Measurements from ENCODE around the gene HOXD13.

Gene HOXD13

DNA sequence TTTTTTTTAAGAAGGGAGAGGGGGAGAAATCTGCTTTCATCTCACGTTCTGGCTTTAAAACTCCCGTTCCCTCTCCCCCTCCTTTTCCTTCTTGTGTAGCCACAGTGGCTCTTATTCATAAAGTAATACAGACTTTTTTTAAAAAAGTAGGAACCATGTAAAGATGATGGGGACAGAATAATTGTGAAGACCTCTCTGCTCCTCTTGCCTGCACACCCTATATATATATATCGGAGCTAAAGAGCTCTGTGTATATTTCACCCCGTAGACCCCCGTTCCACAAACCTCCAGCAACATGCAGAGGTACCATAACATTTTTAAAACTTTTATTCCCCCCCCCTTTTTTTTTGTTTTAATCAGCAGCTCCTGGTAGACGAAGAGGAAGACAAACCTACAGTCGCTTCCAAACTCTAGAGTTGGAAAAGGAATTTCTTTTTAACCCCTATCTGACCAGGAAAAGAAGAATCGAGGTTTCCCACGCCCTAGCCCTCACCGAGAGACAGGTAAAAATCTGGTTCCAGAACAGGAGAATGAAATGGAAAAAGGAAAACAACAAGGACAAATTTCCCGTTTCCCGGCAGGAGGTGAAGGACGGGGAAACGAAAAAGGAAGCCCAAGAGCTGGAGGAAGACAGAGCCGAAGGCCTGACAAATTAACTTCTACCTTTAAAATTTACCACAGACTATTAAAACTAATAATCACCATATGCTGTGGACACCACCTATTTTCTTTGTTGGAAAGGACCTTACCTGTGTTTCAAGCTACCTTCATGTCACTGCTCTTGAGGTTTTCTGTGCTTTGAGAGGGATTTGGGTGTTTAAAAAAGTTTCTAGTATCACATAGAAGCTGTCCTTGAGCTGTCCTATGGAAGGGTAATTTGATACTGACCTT, 38.7 kb downstream of the HOXD13 start:
- H3K4me1 Mint-ChIP-seq (ENCODE audit: low read depth) = peaks cover 9% of the 10 kb centered on the region
- H3K36me3 Mint-ChIP-seq (ENCODE audit: low read depth) = peaks cover 1% of the 10 kb centered on the region
- H3K4me3 Mint-ChIP-seq = peak overlapping the region; percentile 48
- no peak for DNase-seq (ENCODE audit: low spot score)
- peak overlapping the region; percentile 80 for H3K27ac Mint-ChIP-seq
- peaks cover 85% of the 10 kb centered on the region for H3K27me3 Mint-ChIP-seq (ENCODE audit: low read depth)
- H3K9me3 Mint-ChIP-seq = no peaks in the 10 kb centered on the region

DNA sequence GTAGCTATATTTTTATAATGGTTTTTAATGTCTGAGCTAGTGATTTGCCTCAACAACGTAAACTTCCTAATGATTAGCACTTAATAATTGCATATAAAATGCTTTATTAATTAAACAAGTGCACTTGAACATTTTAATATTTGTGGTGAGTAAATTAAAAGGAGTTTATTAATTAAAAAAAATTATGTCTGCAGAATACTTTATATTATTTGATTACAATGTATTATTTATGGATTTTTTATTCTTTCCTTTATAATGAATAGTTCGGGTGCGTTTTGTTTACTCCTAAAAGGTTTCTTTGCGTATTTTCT, 39.3 kb downstream of the HOXD13 start:
- no peak for DNase-seq (ENCODE audit: low spot score)
- H3K36me3 Mint-ChIP-seq (ENCODE audit: low read depth) = peaks cover 1% of the 10 kb centered on the region
- no peak overlapping the region for H3K27ac Mint-ChIP-seq
- H3K4me3 Mint-ChIP-seq = no peak overlapping the region
- H3K9me3 Mint-ChIP-seq = no peaks in the 10 kb centered on the region
- H3K27me3 Mint-ChIP-seq (ENCODE audit: low read depth) = peaks cover 84% of the 10 kb centered on the region
- H3K4me1 Mint-ChIP-seq (ENCODE audit: low read depth) = peaks cover 9% of the 10 kb centered on the region

DNA sequence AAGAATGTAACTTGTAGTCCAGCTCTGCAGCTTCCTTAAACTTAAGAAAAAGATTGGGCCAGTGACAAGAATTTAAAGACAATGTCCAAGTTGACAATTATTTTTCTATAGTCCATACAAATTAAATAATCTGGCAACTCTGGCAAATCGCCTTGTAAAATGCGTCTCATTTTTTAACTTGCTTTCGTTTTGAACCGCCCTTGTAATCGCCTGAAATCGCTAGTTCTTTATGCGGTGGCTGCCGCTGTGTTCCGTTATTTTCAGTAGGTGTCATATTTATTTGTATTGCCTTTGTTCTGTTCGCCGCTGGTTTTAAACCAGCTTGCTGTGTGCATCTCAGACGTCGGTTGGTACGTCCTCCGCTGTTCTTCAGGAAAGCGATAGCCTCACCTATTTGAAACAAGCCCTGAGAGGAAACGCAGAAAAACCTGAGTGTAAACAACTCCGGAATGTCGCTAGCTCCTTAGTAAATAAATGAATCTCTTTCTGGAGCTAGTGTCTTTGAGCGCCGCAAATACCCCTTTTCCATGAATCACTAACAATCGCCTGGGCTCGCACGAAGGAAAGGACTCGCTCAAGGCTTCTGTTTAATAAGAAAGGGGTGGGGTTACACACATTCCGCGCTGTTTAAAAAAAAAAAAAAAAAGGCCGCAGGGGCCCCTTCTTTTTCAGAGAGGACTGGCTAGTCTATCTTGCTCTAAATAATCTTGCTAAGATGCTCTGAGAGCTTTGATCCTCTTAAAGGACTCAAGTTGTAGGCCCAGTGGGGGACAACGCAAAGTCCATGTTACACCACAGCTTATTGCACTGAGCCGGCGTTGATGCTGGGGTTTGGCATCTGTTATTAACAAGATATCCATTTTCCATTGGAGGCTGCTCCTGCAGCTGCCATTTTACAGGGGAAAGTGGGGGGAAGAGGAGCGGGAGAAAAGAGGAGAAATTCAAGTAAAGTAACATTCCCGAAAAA, 40.0 kb downstream of the HOXD13 start:
- no peak for DNase-seq (ENCODE audit: low spot score)
- Mint-ChIP-seq H3K27me3 (ENCODE audit: low read depth) (peaks cover 85% of the 10 kb centered on the region), H3K36me3 (ENCODE audit: low read depth) (peaks cover 1% of the 10 kb centered on the region), H3K9me3 (no peaks in the 10 kb centered on the region), H3K4me3 (peak overlapping the region; percentile 66), H3K27ac (peak overlapping the region; percentile 27), H3K4me1 (ENCODE audit: low read depth) (peaks cover 11% of the 10 kb centered on the region)

DNA sequence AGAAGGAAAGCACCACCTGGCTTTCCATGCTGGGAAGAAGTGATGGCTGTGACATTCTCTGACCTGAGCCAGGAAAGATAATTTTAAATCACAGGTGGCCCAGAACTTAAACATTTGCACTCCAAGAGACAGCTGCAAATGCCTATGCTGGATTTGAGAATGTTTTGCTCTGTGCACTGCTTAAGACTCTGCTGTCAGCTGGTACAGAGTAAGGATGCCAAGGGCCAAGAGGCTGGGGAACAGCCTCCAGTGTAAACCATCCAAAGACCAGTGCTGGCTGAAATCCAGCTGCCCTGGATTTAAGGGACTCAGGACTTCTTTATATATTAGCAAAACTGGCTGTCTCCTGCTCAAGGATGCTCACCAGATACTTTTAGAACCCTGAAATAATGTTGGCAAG, 40.9 kb downstream of the HOXD13 start:
- no peak overlapping the region for H3K27ac Mint-ChIP-seq
- peaks cover 12% of the 10 kb centered on the region for H3K4me1 Mint-ChIP-seq (ENCODE audit: low read depth)
- no peaks in the 10 kb centered on the region for H3K9me3 Mint-ChIP-seq
- peaks cover 85% of the 10 kb centered on the region for H3K27me3 Mint-ChIP-seq (ENCODE audit: low read depth)
- no peak overlapping the region for H3K4me3 Mint-ChIP-seq
- peaks cover 1% of the 10 kb centered on the region for H3K36me3 Mint-ChIP-seq (ENCODE audit: low read depth)
- DNase-seq (ENCODE audit: low spot score) = no peak

- Mint-ChIP-seq H3K9me3 (no peaks in the 10 kb centered on the region), H3K27ac (no peak overlapping the region), H3K4me3 (no peak overlapping the region), H3K4me1 (ENCODE audit: low read depth) (peaks cover 18% of the 10 kb centered on the region), H3K27me3 (ENCODE audit: low read depth) (peaks cover 85% of the 10 kb centered on the region), H3K36me3 (ENCODE audit: low read depth) (peaks cover 1% of the 10 kb centered on the region)
- DNase-seq (ENCODE audit: low spot score) = no peak
Observed at GRCh38 chr2:176134035-176134434, 41.5 kb downstream of the HOXD13 start.

DNA sequence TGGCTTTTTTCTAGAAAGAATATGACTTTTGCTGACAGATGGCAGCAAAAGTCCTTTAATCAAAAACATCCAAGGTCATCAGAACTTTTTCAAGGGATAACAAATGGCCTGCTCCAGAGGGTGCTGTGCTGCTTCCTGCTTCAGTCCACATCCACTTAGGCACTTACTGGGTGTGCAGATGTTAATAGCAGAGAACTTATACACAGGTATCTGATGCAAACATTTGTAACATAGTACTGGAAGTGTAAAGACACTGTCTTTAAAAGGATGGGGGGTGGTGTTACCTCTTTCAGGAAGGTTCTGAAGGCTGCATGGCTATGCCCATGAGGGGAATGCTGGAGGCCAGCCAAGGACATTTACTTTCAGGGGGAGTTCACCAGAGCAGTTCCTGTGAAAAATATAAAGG, 42.5 kb downstream of the HOXD13 start:
- no peak for DNase-seq (ENCODE audit: low spot score)
- no peak overlapping the region for H3K27ac Mint-ChIP-seq

GRCh38 chr2:176136374-176137251, 44.1 kb downstream of the HOXD13 start:
- no peak for DNase-seq (ENCODE audit: low spot score)
- Mint-ChIP-seq H3K4me3 (no peak overlapping the region), H3K27me3 (ENCODE audit: low read depth) (peaks cover 93% of the 10 kb centered on the region), H3K4me1 (ENCODE audit: low read depth) (peaks cover 24% of the 10 kb centered on the region), H3K9me3 (no peaks in the 10 kb centered on the region), H3K27ac (no peak overlapping the region), H3K36me3 (ENCODE audit: low read depth) (peaks cover 1% of the 10 kb centered on the region)

More for the DNA sequence above, 42.5 kb downstream of the HOXD13 start:
- Mint-ChIP-seq H3K4me3 (no peak overlapping the region), H3K9me3 (no peaks in the 10 kb centered on the region), H3K27me3 (ENCODE audit: low read depth) (peaks cover 91% of the 10 kb centered on the region), H3K4me1 (ENCODE audit: low read depth) (peaks cover 25% of the 10 kb centered on the region), H3K36me3 (ENCODE audit: low read depth) (peaks cover 1% of the 10 kb centered on the region)

GRCh38 chr2:176137252-176137580, 44.7 kb downstream of the HOXD13 start:
- Mint-ChIP-seq H3K4me3 (no peak overlapping the region), H3K36me3 (ENCODE audit: low read depth) (peaks cover 1% of the 10 kb centered on the region), H3K27ac (no peak overlapping the region), H3K4me1 (ENCODE audit: low read depth) (peaks cover 24% of the 10 kb centered on the region), H3K27me3 (ENCODE audit: low read depth) (peaks cover 93% of the 10 kb centered on the region), H3K9me3 (no peaks in the 10 kb centered on the region)
- DNase-seq (ENCODE audit: low spot score) = no peak

DNA sequence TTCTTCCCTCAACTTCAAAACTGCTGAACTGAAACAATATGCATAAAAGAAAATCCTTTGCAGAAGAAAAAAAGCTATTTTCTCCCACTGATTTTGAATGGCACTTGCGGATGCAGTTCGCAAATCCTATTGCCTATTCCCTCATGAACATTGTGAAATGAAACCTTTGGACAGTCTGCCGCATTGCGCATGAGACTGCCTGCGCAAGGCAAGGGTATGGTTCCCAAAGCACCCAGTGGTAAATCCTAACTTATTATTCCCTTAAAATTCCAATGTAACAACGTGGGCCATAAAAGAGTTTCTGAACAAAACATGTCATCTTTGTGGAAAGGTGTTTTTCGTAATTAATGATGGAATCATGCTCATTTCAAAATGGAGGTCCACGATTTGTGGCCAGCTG, 45.4 kb downstream of the HOXD13 start:
- H3K27me3 Mint-ChIP-seq (ENCODE audit: low read depth) = peaks cover 93% of the 10 kb centered on the region
- H3K4me1 Mint-ChIP-seq (ENCODE audit: low read depth) = peaks cover 21% of the 10 kb centered on the region
- no peak overlapping the region for H3K27ac Mint-ChIP-seq
- H3K36me3 Mint-ChIP-seq (ENCODE audit: low read depth) = no peaks in the 10 kb centered on the region
- no peaks in the 10 kb centered on the region for H3K9me3 Mint-ChIP-seq
- DNase-seq (ENCODE audit: low spot score) = no peak
- no peak overlapping the region for H3K4me3 Mint-ChIP-seq

GRCh38 chr2:176138526-176138922, 46.0 kb downstream of the HOXD13 start:
- Mint-ChIP-seq H3K9me3 (no peaks in the 10 kb centered on the region), H3K4me1 (ENCODE audit: low read depth) (peaks cover 21% of the 10 kb centered on the region), H3K27me3 (ENCODE audit: low read depth) (peaks cover 91% of the 10 kb centered on the region), H3K27ac (no peak overlapping the region), H3K36me3 (ENCODE audit: low read depth) (no peaks in the 10 kb centered on the region), H3K4me3 (peak overlapping the region; percentile 14)
- DNase-seq (ENCODE audit: low spot score) = no peak

DNA sequence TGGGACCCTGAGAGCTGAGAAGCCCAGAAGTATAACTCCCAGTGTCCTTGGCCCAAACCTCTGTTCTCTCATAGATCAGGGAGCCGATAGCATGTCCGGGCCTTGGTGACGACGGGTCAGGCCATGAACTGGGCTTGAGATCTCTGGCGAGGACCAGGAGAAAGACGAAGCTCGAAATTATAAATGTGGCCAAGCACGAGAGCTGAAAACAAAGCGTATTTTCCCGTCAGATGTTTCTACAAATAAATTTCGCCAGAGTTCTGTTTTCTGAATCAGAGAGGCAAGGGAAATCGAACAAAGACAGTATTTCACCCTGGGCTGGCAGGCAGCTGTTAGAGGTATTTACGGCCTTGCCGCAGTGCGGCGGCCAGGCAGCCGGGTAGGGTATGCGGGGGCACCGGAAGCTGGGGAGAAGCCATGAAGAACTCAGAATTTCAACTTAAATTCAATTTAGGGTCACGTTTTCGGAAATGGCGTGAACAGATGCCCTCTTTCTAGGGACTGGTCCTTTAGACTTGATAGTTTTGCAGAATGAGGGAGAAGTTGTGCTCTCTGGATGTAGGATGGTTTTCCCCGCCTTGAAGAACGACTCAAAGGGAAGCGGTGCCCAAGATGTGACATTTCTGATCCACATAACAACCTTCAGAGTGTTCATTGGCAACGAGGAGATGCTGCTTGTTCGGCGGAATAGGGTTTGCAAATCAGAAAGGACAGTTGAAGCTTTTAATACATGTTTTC, 46.6 kb downstream of the HOXD13 start:
- DNase-seq (ENCODE audit: low spot score) = no peak
- peaks cover 21% of the 10 kb centered on the region for H3K4me1 Mint-ChIP-seq (ENCODE audit: low read depth)
- no peak overlapping the region for H3K4me3 Mint-ChIP-seq
- H3K36me3 Mint-ChIP-seq (ENCODE audit: low read depth) = no peaks in the 10 kb centered on the region
- no peaks in the 10 kb centered on the region for H3K9me3 Mint-ChIP-seq
- H3K27me3 Mint-ChIP-seq (ENCODE audit: low read depth) = peaks cover 91% of the 10 kb centered on the region
- peak overlapping the region; percentile 31 for H3K27ac Mint-ChIP-seq

DNA sequence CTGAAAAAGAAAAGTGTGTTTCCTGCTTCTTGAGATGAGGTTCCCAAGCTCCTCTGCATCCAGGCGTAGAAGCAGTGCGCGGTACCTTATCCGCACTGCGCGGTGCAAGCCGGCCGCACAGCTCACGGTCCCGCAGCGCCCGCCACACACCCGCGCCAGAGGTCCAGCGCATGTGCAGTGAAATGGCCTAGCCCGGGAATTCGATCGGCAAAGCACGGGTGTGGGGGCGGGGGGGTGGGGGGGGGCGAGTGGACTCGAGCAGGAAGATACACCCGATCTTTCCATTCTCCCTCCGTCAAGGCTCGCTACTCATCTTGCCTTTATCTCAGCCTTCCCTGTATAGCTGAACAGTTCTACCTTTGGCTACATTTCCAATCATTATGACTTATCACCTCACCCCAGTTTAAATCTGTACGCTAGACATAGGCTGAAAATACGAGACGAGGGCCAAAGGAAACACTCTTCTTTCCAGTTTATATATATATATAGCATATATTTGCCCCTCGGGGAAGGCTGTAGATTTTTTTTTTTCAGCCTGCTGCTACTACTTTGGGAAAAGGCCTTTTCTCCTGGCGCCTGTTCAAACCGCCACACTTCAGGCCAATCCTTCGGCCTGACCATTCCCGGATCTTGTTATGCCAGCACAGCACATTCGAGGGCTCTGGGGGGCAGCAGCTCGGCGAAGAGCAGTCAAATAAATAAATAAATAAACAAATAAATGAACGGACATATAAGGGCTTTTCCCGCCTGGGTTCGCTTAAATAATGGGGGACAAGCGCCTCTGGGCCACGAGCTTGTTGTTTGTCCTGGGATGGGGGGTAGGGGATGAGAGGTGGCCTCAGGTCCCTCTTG, 47.4 kb downstream of the HOXD13 start:
- Mint-ChIP-seq H3K27me3 (ENCODE audit: low read depth) (peaks cover 88% of the 10 kb centered on the region), H3K4me1 (ENCODE audit: low read depth) (peaks cover 21% of the 10 kb centered on the region), H3K9me3 (no peaks in the 10 kb centered on the region), H3K27ac (no peak overlapping the region), H3K36me3 (ENCODE audit: low read depth) (no peaks in the 10 kb centered on the region), H3K4me3 (no peak overlapping the region)
- DNase-seq (ENCODE audit: low spot score) = no peak
